M059J (cell line): ENCODE measurements around the gene B4GAT1. TPM values are rescaled to one million over a fixed set of nuclear protein-coding genes. Genes with fewer than 3 reads are reported as not detected.

Experiments
- DNase-seq: peaks from one replicate; pipeline ENCODE4 v3.0.0-alpha.2; 2012; ENCODE audit warnings: low read depth
- total RNA-seq: library from RNA; depleted of rRNA; stranded (reverse); fragments of >200 nt; shearing (Covaris generic); gene quantifications from 2 replicates; pipeline ENCODE4 v1.2.3, GENCODE V29; 2014

Gene B4GAT1
- total RNA-seq, 1 experiment from 2014 or later = 40.3 TPM

- DNase-seq = peak; percentile 100
Measured at GRCh38 chr11:66336234-66337102, 11.0 kb downstream of the B4GAT1 start, which contains the start of gene RIN1. TSS of gene RIN1 (minus strand) at chr11:66336434. CDS start at chr11:66336402, 32 bp downstream.

DNA sequence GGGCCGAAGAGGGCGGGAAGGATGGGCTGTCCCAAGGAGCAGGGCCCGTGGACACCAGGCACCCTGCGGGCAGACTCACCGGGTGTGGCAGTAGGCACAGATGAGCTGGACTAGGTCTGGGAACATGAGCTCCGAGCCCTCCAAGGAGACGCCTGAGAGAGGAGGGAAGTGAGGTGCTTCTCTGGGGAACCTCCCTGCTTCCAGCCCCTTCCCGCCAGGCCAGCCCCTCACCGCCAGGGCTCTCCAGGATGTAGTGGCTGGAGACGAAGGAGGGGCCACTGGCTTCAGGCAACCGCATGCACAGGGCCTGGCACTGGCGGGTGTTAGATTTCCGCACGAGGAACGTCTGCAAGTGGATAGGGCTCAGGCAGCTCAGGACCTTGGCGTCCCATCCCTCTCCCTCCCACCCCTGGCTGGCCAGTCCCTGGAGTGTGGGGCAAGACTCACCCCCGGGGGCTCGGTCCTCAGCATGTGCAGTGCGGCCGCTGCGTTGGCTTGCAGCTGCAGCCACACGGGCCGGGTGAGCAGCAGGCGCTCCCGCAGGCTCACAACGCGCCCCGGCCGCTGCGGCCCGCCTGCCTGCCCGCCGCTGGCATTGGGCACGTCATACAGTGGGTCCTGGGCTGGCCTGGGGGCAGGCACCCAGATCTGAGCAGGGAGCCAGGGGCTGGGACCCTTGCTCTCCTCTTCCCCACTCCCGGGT lies 11.7 kb downstream of the B4GAT1 start:
- peak; percentile 82 for DNase-seq

- DNase-seq = no peak
Measured at GRCh38 chr11:66334605-66335442, 12.6 kb downstream of the B4GAT1 start.

- no peak for DNase-seq
Measured at GRCh38 chr11:66333896-66334604, 13.4 kb downstream of the B4GAT1 start.

- no peak for DNase-seq
Measured at GRCh38 chr11:66333220-66333877, 14.1 kb downstream of the B4GAT1 start.

DNA sequence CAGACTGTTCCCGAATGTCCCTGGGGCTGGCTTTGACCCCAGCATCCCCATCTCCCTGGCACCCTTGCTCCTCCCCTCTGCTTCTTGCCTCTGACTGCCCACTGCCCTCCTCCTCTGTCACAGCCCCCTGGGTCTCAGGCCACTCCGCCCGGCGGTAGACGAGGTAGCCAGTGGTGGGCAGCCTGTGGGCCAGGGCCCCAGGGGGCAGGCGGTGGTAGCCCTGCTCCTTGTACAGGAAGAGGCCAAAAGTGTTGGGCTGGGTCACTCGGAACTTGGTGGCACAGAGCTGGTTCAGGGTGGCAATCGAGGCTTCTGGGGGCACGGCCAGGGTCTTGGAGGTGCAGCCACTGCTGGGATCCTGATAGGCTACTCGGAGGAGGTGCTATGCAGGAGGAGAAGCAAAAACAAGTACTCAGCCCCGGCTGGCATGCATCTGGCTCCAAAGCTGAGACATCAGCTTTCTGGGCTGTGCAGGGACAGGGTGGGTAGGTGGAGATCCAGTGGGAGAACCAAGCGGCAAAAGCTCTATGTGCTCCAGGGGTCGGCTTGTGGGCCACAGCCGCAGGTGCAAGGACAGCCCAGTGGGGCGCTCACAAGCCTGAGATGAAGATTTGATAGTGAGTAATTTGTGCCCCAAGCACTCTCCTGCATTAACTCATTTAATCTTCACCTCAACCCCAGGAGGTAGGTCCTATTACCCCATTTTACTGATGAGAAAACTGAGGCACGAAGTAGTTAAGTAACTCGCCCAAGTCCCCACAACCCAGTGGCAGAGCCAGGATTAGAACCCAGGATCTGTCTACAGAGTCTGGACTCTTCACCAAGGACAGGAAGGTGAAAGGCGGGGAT lies 14.8 kb downstream of the B4GAT1 start:
- no peak for DNase-seq

DNA sequence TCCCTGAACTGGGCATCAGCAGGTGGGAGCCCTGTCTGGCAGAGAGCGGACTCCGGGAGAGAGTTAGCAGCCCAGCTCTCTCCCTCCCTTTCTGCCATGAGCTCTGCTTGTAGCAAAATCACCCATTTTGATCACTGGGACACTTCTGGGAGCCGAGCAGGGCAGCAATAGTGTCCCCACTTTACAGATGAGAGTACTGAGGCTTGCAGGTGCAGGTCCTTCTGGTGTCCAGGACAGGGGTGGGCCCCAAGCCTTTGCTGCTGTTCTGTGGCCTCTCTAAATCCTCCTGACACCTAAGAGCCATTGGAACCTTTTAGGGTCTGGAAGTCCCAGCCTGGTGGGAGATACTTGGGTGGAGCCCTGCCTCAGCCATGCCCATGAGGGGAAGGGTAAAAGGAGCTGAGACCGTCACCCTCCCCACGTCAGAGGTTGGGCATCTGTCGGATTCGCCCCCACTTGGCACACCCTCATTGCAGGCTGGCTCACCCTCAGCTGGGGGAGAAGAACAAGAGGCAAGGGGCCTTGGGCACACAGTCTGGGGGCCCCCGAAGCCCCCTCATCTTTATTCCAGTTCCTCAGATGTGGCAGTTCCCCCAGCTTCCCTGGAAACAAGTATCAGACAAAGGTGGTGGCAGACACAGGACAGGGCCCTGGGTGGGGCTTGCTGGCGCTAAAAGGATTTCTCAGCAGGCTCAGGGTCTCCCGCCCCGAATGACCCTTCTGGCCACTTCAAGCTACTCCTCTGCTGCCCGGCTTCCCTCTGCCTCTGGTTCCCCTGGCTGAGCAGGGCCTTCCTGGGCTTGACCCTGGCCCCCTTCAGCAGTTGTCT lies 15.7 kb downstream of the B4GAT1 start:
- no peak for DNase-seq

GRCh38 chr11:66330931-66331330 lies 16.5 kb downstream of the B4GAT1 start:
- no peak for DNase-seq

- DNase-seq = no peak
Measured at GRCh38 chr11:66329165-66329673, 18.2 kb downstream of the B4GAT1 start.

- DNase-seq = peak; percentile 71
Measured at GRCh38 chr11:66328302-66329144, 18.9 kb downstream of the B4GAT1 start.

- DNase-seq = no peak
Measured at GRCh38 chr11:66328031-66328301, 19.5 kb downstream of the B4GAT1 start.

GRCh38 chr11:66327171-66328030 lies 20.0 kb downstream of the B4GAT1 start:
- DNase-seq = peak; percentile 57

- DNase-seq = peak; percentile 40
Measured at GRCh38 chr11:66326261-66327111, 20.9 kb downstream of the B4GAT1 start.

DNA sequence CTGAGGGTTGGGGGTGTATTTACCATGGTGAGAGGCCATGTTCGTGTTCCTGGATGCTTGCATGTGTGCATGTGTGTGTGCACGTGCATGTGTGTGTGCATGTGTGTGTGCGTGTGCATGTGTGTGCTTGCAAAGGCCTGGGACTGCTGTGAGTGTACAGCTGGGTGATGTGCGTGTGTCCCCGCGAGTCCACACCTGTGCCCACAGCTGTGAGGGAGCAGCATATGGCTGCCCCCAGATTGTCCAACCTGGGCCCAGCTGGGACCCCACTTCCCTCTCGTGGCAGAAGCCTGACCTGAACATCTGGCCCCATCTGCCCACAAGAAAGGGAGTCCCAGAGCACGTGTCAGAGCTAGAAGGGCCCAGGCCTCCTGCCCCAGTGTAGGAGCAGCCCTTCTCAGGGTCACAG lies 22.2 kb downstream of the B4GAT1 start:
- DNase-seq = no peak

DNA sequence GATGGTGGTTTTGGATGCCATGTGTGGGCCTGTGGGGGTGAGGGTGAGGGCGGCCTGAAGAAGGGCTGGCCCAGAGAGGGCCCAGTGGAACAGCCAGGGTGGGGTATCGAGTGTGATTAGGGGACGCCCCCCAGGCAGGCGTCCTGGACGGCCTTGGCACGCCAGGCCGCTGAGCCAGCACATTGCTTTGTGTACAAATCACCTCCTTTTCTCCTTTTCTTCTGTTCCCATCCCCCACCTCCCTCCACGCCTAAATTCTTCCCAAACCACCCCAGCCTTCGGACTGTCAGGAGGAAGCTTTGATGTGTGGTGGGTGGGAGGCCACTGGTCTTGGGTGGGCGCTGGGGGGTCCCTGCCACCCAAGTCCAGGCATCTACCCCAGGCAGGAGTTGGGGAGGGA lies 22.8 kb downstream of the B4GAT1 start:
- no peak for DNase-seq

- DNase-seq = no peak
Measured at GRCh38 chr11:66323684-66324083, 23.7 kb downstream of the B4GAT1 start.
